ENCODE data around the gene SMOC2. TPM values are rescaled to one million over a fixed set of nuclear protein-coding genes. Genes with fewer than 3 reads are reported as not detected.

Gene SMOC2
- total and polyA plus RNA-seq, 7 donors, result 12.3 to 90.3 (median 22.8) TPM

GRCh38 chr6:168686029-168686738 is 245.2 kb downstream of the SMOC2 start:
- TF ChIP-seq CTCF (IDR thresholded peaks at IDR 0.05), result no peak
- intact Hi-C loops (cut with DNase I), result no loop called here
- no peak for ATAC-seq

GRCh38 chr6:168686831-168687730 is 246.1 kb downstream of the SMOC2 start:
- Histone ChIP-seq H3K4me3 (no peak overlapping the region), H3K27ac (no peak overlapping the region), H3K4me1 (no peaks in the 10 kb centered on the region), H3K27me3 (ENCODE audit: insufficient read depth in 3 of 3, low read length in 2 of 3) (peaks cover 0 to 2% (median 0%) of the 10 kb centered on the region in 3 donors), H3K36me3 (ENCODE audit: insufficient read depth in 1 of 2, low read depth in 1 of 2) (no peaks in the 10 kb centered on the region), H3K9me3 (no peaks in the 10 kb centered on the region)
- TF ChIP-seq CTCF (IDR thresholded peaks at IDR 0.05), result no peak
- intact Hi-C loops (cut with DNase I), result no loop called here
- DNase-seq, result no peak
- WGBS, 3 donors, result 65 to 69% (median 67%) methylated on average over 14 of the region's 14 CpGs
- ATAC-seq, result no peak

More at GRCh38 chr6:168686029-168686738, 245.2 kb downstream of the SMOC2 start:
- Histone ChIP-seq H3K4me3 (no peak overlapping the region), H3K9me3 (no peaks in the 10 kb centered on the region), H3K27ac (no peak overlapping the region), H3K36me3 (ENCODE audit: insufficient read depth in 1 of 2, low read depth in 1 of 2) (no peaks in the 10 kb centered on the region), H3K4me1 (no peaks in the 10 kb centered on the region), H3K27me3 (ENCODE audit: insufficient read depth in 3 of 3, low read length in 2 of 3) (peaks cover 0 to 2% (median 0%) of the 10 kb centered on the region in 3 donors)
- WGBS, 3 donors, result 82 to 84% (median 83%) methylated on average over 25 of the region's 25 CpGs
- DNase-seq, result no peak

GRCh38 chr6:168690271-168690670 is 249.3 kb downstream of the SMOC2 start:
- intact Hi-C loops (cut with DNase I), result no loop called here
- H3K27ac ChIP-seq, result no peak overlapping the region

DNA sequence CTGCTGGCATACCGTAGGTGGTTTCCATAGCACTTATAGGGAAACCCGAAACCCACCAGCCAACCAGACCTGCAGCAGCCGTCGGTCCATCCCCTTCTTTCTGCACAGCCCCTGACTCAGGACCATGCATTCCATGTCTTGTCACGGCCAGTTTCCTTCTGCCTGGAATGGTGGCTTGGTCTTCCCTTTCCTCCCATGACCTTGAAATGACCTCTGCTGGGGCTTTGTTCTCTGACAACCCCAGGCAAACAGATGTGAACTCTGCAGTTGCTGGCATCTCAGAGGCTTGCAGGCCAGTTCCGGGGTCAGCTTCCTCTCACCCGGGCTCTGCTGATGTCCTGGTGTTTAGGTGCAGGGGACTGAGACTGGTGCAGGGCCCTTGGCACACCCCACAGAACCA is 250.8 kb downstream of the SMOC2 start:
- WGBS, 3 donors, result 67 to 84% (median 69%) methylated on average over 7 of the region's 7 CpGs
- Histone ChIP-seq H3K36me3 (ENCODE audit: insufficient read depth in 1 of 2, low read depth in 1 of 2) (no peaks in the 10 kb centered on the region), H3K9me3 (no peaks in the 10 kb centered on the region), H3K4me3 (no peak overlapping the region), H3K27me3 (ENCODE audit: insufficient read depth in 3 of 3, low read length in 2 of 3) (no peaks in the 10 kb centered on the region), H3K27ac (no peak overlapping the region), H3K4me1 (no peaks in the 10 kb centered on the region)
- TF ChIP-seq CTCF (IDR thresholded peaks at IDR 0.05), result no peak
- intact Hi-C loops (cut with DNase I), result no loop called here
- ATAC-seq, result no peak
- DNase-seq, result no peak

More at GRCh38 chr6:168690271-168690670, 249.3 kb downstream of the SMOC2 start:
- Histone ChIP-seq H3K36me3 (ENCODE audit: insufficient read depth in 1 of 2, low read depth in 1 of 2) (no peaks in the 10 kb centered on the region), H3K27me3 (ENCODE audit: insufficient read depth in 3 of 3, low read length in 2 of 3) (peaks cover 0 to 2% (median 0%) of the 10 kb centered on the region in 3 donors), H3K9me3 (no peaks in the 10 kb centered on the region), H3K4me1 (no peaks in the 10 kb centered on the region), H3K4me3 (no peak overlapping the region)
- DNase-seq, result no peak
- WGBS, 3 donors, result 82 to 90% (median 86%) methylated on average over 7 of the region's 7 CpGs
- TF ChIP-seq CTCF (IDR thresholded peaks at IDR 0.05), result no peak
- ATAC-seq, result no peak

All from psoas muscle (tissue), 8 donors.